Muscle layer of colon (tissue), 2 donors: ENCODE results near the gene SHC4.

Experiments used
- H3K27ac ChIP-seq: one replicate; pipeline ENCODE4 v1.7.0; 2013; ENCODE audit warnings: low read depth, mild to moderate bottlenecking, low read length, moderate library complexity
- H3K27me3 ChIP-seq, 2 donors: one replicate each; pipeline ENCODE4 v1.7.0; 2013; ENCODE audit warnings: low read length in 2 of 2, mild to moderate bottlenecking in 2 of 2; ENCODE audit not compliant: insufficient read depth in 2 of 2, control insufficient read depth in 1 of 2
- H3K36me3 ChIP-seq: one replicate; pipeline ENCODE4 v1.7.0; 2013; ENCODE audit warnings: mild to moderate bottlenecking, low read length; ENCODE audit not compliant: insufficient read depth
- H3K4me1 ChIP-seq: one replicate; pipeline ENCODE4 v1.7.0; 2013; ENCODE audit warnings: mild to moderate bottlenecking, low read length; ENCODE audit not compliant: insufficient read depth
- H3K4me3 ChIP-seq, 2 donors: one replicate each; pipeline ENCODE4 v1.7.0; 2013; ENCODE audit warnings: low read length in 2 of 2, low read depth in 1 of 2, mild to moderate bottlenecking in 1 of 2, moderate library complexity in 1 of 2
- H3K9ac ChIP-seq: one replicate; pipeline ENCODE4 v1.7.0; 2013; ENCODE audit warnings: low read length
- H3K9me3 ChIP-seq: one replicate; pipeline ENCODE4 v1.7.0; 2013; ENCODE audit warnings: mild to moderate bottlenecking, low read length
- donor health status: abdominal sarcoma.
- donor health status: Adenocarcinoma of cecum.

The SHC4 gene

GRCh38 chr15:48965972-48966371 lies 2.3 kb upstream of the SHC4 start:
- H3K9ac ChIP-seq: no peak overlapping the region
- no peak overlapping the region for H3K27ac ChIP-seq
- no peaks in the 10 kb centered on the region for H3K27me3 ChIP-seq

GRCh38 chr15:48964898-48965297 lies 1.2 kb upstream of the SHC4 start:
- no peaks in the 10 kb centered on the region for H3K27me3 ChIP-seq
- no peaks in the 10 kb centered on the region for H3K9me3 ChIP-seq
- H3K27ac ChIP-seq: no peak overlapping the region
- no peaks in the 10 kb centered on the region for H3K36me3 ChIP-seq
- no peak overlapping the region for H3K4me3 ChIP-seq
- H3K4me1 ChIP-seq: peaks cover 7% of the 10 kb centered on the region
- no peak overlapping the region for H3K9ac ChIP-seq

More at GRCh38 chr15:48965972-48966371, 2.3 kb upstream of the SHC4 start:
- Histone ChIP-seq H3K4me3 (no peak overlapping the region), H3K36me3 (no peaks in the 10 kb centered on the region), H3K9me3 (no peaks in the 10 kb centered on the region), H3K4me1 (peaks cover 7% of the 10 kb centered on the region)

- Histone ChIP-seq H3K27me3 (no peaks in the 10 kb centered on the region), H3K9ac (peak overlapping the region; percentile 45), H3K27ac (peak overlapping the region; percentile 59), H3K4me1 (peaks cover 7% of the 10 kb centered on the region), H3K4me3 (peak overlapping the region; percentile 73 to 75), H3K36me3 (no peaks in the 10 kb centered on the region), H3K9me3 (no peaks in the 10 kb centered on the region)
These were observed 826 bp downstream of the SHC4 start for GRCh38 chr15:48962662-48963523.

GRCh38 chr15:48955967-48956366 lies 7.8 kb downstream of the SHC4 start:
- Histone ChIP-seq H3K36me3 (no peaks in the 10 kb centered on the region), H3K9ac (no peak overlapping the region), H3K4me3 (no peak overlapping the region), H3K9me3 (no peaks in the 10 kb centered on the region), H3K4me1 (no peaks in the 10 kb centered on the region), H3K27ac (no peak overlapping the region), H3K27me3 (no peaks in the 10 kb centered on the region)

- no peaks in the 10 kb centered on the region for H3K27me3 ChIP-seq
- no peak overlapping the region for H3K4me3 ChIP-seq
- no peaks in the 10 kb centered on the region for H3K4me1 ChIP-seq
- no peaks in the 10 kb centered on the region for H3K9me3 ChIP-seq
- H3K27ac ChIP-seq: no peak overlapping the region
- no peaks in the 10 kb centered on the region for H3K36me3 ChIP-seq
- no peak overlapping the region for H3K9ac ChIP-seq
These were observed 8.3 kb downstream of the SHC4 start for GRCh38 chr15:48955370-48955769.

GRCh38 chr15:48954538-48954937 lies 9.2 kb downstream of the SHC4 start:
- Histone ChIP-seq H3K36me3 (no peaks in the 10 kb centered on the region), H3K9me3 (no peaks in the 10 kb centered on the region), H3K27ac (no peak overlapping the region), H3K4me1 (no peaks in the 10 kb centered on the region), H3K27me3 (no peaks in the 10 kb centered on the region), H3K4me3 (no peak overlapping the region), H3K9ac (no peak overlapping the region)

GRCh38 chr15:48946840-48947187 lies 16.9 kb downstream of the SHC4 start:
- no peaks in the 10 kb centered on the region for H3K36me3 ChIP-seq

GRCh38 chr15:48946074-48946839 lies 17.5 kb downstream of the SHC4 start:
- Histone ChIP-seq H3K9ac (no peak overlapping the region), H3K27ac (no peak overlapping the region), H3K36me3 (no peaks in the 10 kb centered on the region), H3K27me3 (no peaks in the 10 kb centered on the region), H3K4me1 (no peaks in the 10 kb centered on the region), H3K4me3 (no peak overlapping the region), H3K9me3 (no peaks in the 10 kb centered on the region)

More at GRCh38 chr15:48946840-48947187, 16.9 kb downstream of the SHC4 start:
- no peaks in the 10 kb centered on the region for H3K4me1 ChIP-seq
- no peak overlapping the region for H3K27ac ChIP-seq
- no peaks in the 10 kb centered on the region for H3K27me3 ChIP-seq
- no peaks in the 10 kb centered on the region for H3K9me3 ChIP-seq
- no peak overlapping the region for H3K4me3 ChIP-seq
- no peak overlapping the region for H3K9ac ChIP-seq

- Histone ChIP-seq H3K9ac (no peak overlapping the region), H3K4me1 (no peaks in the 10 kb centered on the region), H3K4me3 (no peak overlapping the region), H3K27ac (no peak overlapping the region), H3K27me3 (no peaks in the 10 kb centered on the region), H3K9me3 (no peaks in the 10 kb centered on the region), H3K36me3 (no peaks in the 10 kb centered on the region)
These were observed 18.3 kb downstream of the SHC4 start for GRCh38 chr15:48945386-48945785.

GRCh38 chr15:48941904-48942303 lies 21.8 kb downstream of the SHC4 start:
- no peak overlapping the region for H3K4me3 ChIP-seq
- no peaks in the 10 kb centered on the region for H3K4me1 ChIP-seq
- H3K9ac ChIP-seq: no peak overlapping the region
- no peak overlapping the region for H3K27ac ChIP-seq
- no peaks in the 10 kb centered on the region for H3K27me3 ChIP-seq
- no peaks in the 10 kb centered on the region for H3K9me3 ChIP-seq
- no peaks in the 10 kb centered on the region for H3K36me3 ChIP-seq

GRCh38 chr15:48940508-48940907 lies 23.2 kb downstream of the SHC4 start:
- H3K36me3 ChIP-seq: no peaks in the 10 kb centered on the region
- no peaks in the 10 kb centered on the region for H3K27me3 ChIP-seq
- H3K9ac ChIP-seq: no peak overlapping the region
- no peaks in the 10 kb centered on the region for H3K4me1 ChIP-seq
- H3K9me3 ChIP-seq: no peaks in the 10 kb centered on the region
- H3K4me3 ChIP-seq: no peak overlapping the region
- H3K27ac ChIP-seq: no peak overlapping the region
